GM19438 (cell line): ENCODE measurements around the gene PELO.

Experiments used
- ATAC-seq: cut with Tn5 transposase; IDR thresholded peaks from one replicate; pipeline ENCODE4 v1.9.1; 2021; ENCODE audit warnings: low read depth; ENCODE audit not compliant: unreplicated experiment

Gene PELO

GRCh38 chr5:52771343-52772039 is 16.2 kb upstream of the PELO start:
- ATAC-seq: peak; percentile 98

- ATAC-seq: no peak
Observed at GRCh38 chr5:52772668-52773067, 15.0 kb upstream of the PELO start.

GRCh38 chr5:52773342-52773741 is 14.4 kb upstream of the PELO start:
- ATAC-seq: no peak

GRCh38 chr5:52774005-52774410 is 13.7 kb upstream of the PELO start:
- ATAC-seq: no peak

GRCh38 chr5:52776116-52776515 is 11.6 kb upstream of the PELO start:
- no peak for ATAC-seq

GRCh38 chr5:52777186-52777585 is 10.5 kb upstream of the PELO start:
- ATAC-seq: no peak

- ATAC-seq: no peak
Observed at GRCh38 chr5:52778781-52779180, 8.9 kb upstream of the PELO start.

GRCh38 chr5:52779213-52779612 is 8.5 kb upstream of the PELO start:
- no peak for ATAC-seq

GRCh38 chr5:52783226-52783959 is 4.3 kb upstream of the PELO start:
- ATAC-seq: no peak

GRCh38 chr5:52784737-52785136 is 3.0 kb upstream of the PELO start:
- ATAC-seq: no peak

GRCh38 chr5:52786391-52786790 is 1.3 kb upstream of the PELO start:
- ATAC-seq: no peak

- ATAC-seq: no peak
Observed at GRCh38 chr5:52786949-52787599, 642 bp upstream of the PELO start.

- ATAC-seq: no peak
Observed at GRCh38 chr5:52788505-52788821, 747 bp downstream of the PELO start.

GRCh38 chr5:52789378-52789777 is 1.7 kb downstream of the PELO start:
- ATAC-seq: no peak

- ATAC-seq: no peak
Observed at GRCh38 chr5:52789851-52790250, 2.1 kb downstream of the PELO start.

- ATAC-seq: no peak
Observed at GRCh38 chr5:52791366-52791765, 3.6 kb downstream of the PELO start.

GRCh38 chr5:52794519-52794918 is 6.8 kb downstream of the PELO start:
- ATAC-seq: no peak

- ATAC-seq: no peak
Observed at GRCh38 chr5:52796031-52796430, 8.3 kb downstream of the PELO start.

GRCh38 chr5:52796516-52797103 is 8.9 kb downstream of the PELO start:
- ATAC-seq: no peak

- no peak for ATAC-seq
Observed at GRCh38 chr5:52798938-52799337, 11.2 kb downstream of the PELO start.

- peak; percentile 26 for ATAC-seq
Observed at GRCh38 chr5:52799358-52799982, 11.8 kb downstream of the PELO start.
